ENCODE data around the gene GRIN1.

GRCh38 chr9:137176302-137177182 lies 37.6 kb downstream of the GRIN1 start:
- peak; percentile 73 for TF ChIP-seq CTCF (IDR thresholded peaks at IDR 0.05; ENCODE audit: low read length)
- TF ChIP-seq EZH2 (IDR thresholded peaks at IDR 0.05; ENCODE audit: borderline replicate concordance, low read length) = no peak

Measured in OCI-LY1 (cell line).